Measurements from ENCODE around the gene CECR2.

The CECR2 gene

GRCh38 chr22:17369439-17370025 is at the start of gene CECR2:
Gene CECR2 (plus strand): TSS chr22:17369460. CDS start chr22:17369784, 324 bp downstream.
- DNase-seq: peak; percentile 45

GRCh38 chr22:17319546-17319945 is 49.7 kb upstream of the CECR2 start:
- no peak for DNase-seq

GRCh38 chr22:17322511-17322910 is 46.7 kb upstream of the CECR2 start:
- DNase-seq: no peak

- no peak for DNase-seq
These were observed 37.6 kb upstream of the CECR2 start for GRCh38 chr22:17331690-17332089.

GRCh38 chr22:17332109-17332800 is 37.0 kb upstream of the CECR2 start:
- DNase-seq: no peak

GRCh38 chr22:17334059-17334458 is 35.2 kb upstream of the CECR2 start:
- no peak for DNase-seq

GRCh38 chr22:17334983-17335382 is 34.3 kb upstream of the CECR2 start:
- no peak for DNase-seq

- DNase-seq: no peak
These were observed 33.2 kb upstream of the CECR2 start for GRCh38 chr22:17336061-17336460.

GRCh38 chr22:17337639-17338038 is 31.6 kb upstream of the CECR2 start:
- DNase-seq: no peak

GRCh38 chr22:17339095-17339693 is 30.1 kb upstream of the CECR2 start:
- no peak for DNase-seq

GRCh38 chr22:17342361-17342760 is 26.9 kb upstream of the CECR2 start:
- DNase-seq: no peak

- DNase-seq: no peak
These were observed 25.5 kb upstream of the CECR2 start for GRCh38 chr22:17343766-17344165.

- no peak for DNase-seq
These were observed 22.7 kb upstream of the CECR2 start for GRCh38 chr22:17346578-17346977.

GRCh38 chr22:17347724-17348123 is 21.5 kb upstream of the CECR2 start:
- DNase-seq: no peak

GRCh38 chr22:17348464-17349103 is 20.7 kb upstream of the CECR2 start:
- DNase-seq: no peak

- DNase-seq: no peak
These were observed 20.1 kb upstream of the CECR2 start for GRCh38 chr22:17349172-17349571.

GRCh38 chr22:17350292-17350691 is 19.0 kb upstream of the CECR2 start:
- no peak for DNase-seq

- no peak for DNase-seq
These were observed 16.5 kb upstream of the CECR2 start for GRCh38 chr22:17352798-17353197.

- DNase-seq: no peak
These were observed 11.6 kb upstream of the CECR2 start for GRCh38 chr22:17357688-17358087.

GRCh38 chr22:17358415-17358814 is 10.8 kb upstream of the CECR2 start:
- DNase-seq: no peak

- DNase-seq: no peak
These were observed 9.8 kb upstream of the CECR2 start for GRCh38 chr22:17359501-17359900.

- DNase-seq: no peak
These were observed 2.9 kb upstream of the CECR2 start for GRCh38 chr22:17366329-17366728.

GRCh38 chr22:17366830-17367229 is 2.4 kb upstream of the CECR2 start:
- DNase-seq: peak; percentile 62

- no peak for DNase-seq
These were observed 1.1 kb upstream of the CECR2 start for GRCh38 chr22:17368144-17368543.

Measured in stimulated activated CD4-positive, alpha-beta T cell treated with anti-CD3 and anti-CD28 coated beads, Interleukin-15, amount 100 ng/mL, for 24 hours (primary cell).